Liver (tissue), 9 donors: ENCODE measurements around the gene FARP1. TPM values are rescaled to one million over a fixed set of nuclear protein-coding genes. Genes with fewer than 3 reads are reported as not detected.

Source experiments
- DNase-seq: peaks from one replicate; pipeline ENCODE4 v3.0.0-alpha.2; 2017; ENCODE audit warnings: low spot score
- H3K27ac ChIP-seq, 2 donors: one replicate each; pipeline ENCODE4 v1.7.0; 2013; ENCODE audit warnings: inconsistent platforms in 2 of 2, low read length in 2 of 2, control low read depth in 1 of 2, low read depth in 1 of 2, mild to moderate bottlenecking in 1 of 2
- H3K27me3 ChIP-seq, 4 donors: one replicate each; pipeline versions ENCODE4 v1.6.1 to v1.7.0; 2013; ENCODE audit warnings: low read length in 3 of 4, inconsistent platforms in 1 of 4, mild to moderate bottlenecking in 1 of 4, moderate library complexity in 1 of 4; ENCODE audit not compliant: control insufficient read depth in 4 of 4, insufficient read depth in 4 of 4
- H3K36me3 ChIP-seq, 4 donors: one replicate each; pipeline versions ENCODE4 v1.6.1 to v1.7.0; 2013; ENCODE audit warnings: low read length in 3 of 4, mild to moderate bottlenecking in 3 of 4, low read depth in 1 of 4, moderate library complexity in 1 of 4; ENCODE audit not compliant: control insufficient read depth in 4 of 4, insufficient read depth in 3 of 4
- H3K4me1 ChIP-seq, 4 donors: one replicate each; pipeline versions ENCODE4 v1.6.1 to v1.7.0; 2013; ENCODE audit warnings: low read length in 3 of 4, mild to moderate bottlenecking in 3 of 4, moderate library complexity in 1 of 4; ENCODE audit not compliant: control insufficient read depth in 4 of 4, insufficient read depth in 4 of 4
- H3K4me3 ChIP-seq, 3 donors: one replicate each; pipeline versions ENCODE4 v1.6.1 to v1.7.0; 2013; ENCODE audit warnings: low read length in 3 of 3, control low read depth in 1 of 3, low read depth in 1 of 3, mild to moderate bottlenecking in 1 of 3
- H3K9ac ChIP-seq, 2 donors: one replicate each; pipeline ENCODE4 v1.7.0; 2013; ENCODE audit warnings: low read length in 2 of 2, mild to moderate bottlenecking in 2 of 2, moderate library complexity in 2 of 2, control low read depth in 1 of 2, low read depth in 1 of 2
- H3K9me3 ChIP-seq, 4 donors: one replicate each; pipeline versions ENCODE4 v1.6.1 to v1.7.0; 2013; ENCODE audit warnings: low read length in 3 of 4; ENCODE audit not compliant: control insufficient read depth in 4 of 4
- EGR1 ChIP-seq, 2 donors: IDR thresholded peaks; 2 replicates each; pipeline ENCODE4 v1.6.1; 2016 to 2018; ENCODE audit warnings: antibody characterized with exemption in 2 of 2, low read depth in 2 of 2
- FOXA1 ChIP-seq: IDR thresholded peaks from 2 replicates; pipeline ENCODE4 v1.6.1; 2016; ENCODE audit warnings: antibody characterized with exemption
- FOXA2 ChIP-seq: IDR thresholded peaks from 2 replicates; pipeline ENCODE4 v1.6.1; 2016; ENCODE audit warnings: antibody characterized with exemption
- GABPA ChIP-seq, 2 donors: IDR thresholded peaks in 1 of 2; conservative IDR thresholded peaks in 1 of 2; 2 replicates each; pipeline ENCODE4 v1.6.1; 2016; ENCODE audit warnings: antibody characterized with exemption in 2 of 2, mild to moderate bottlenecking in 1 of 2, moderate library complexity in 1 of 2
- HNF4A ChIP-seq, 2 donors: conservative IDR thresholded peaks; 2 replicates each; pipeline ENCODE4 v1.6.1; 2016; ENCODE audit warnings: antibody characterized with exemption in 2 of 2, mild to moderate bottlenecking in 2 of 2
- NR2F2 ChIP-seq: IDR thresholded peaks from 2 replicates; pipeline ENCODE4 v1.6.1; 2016; ENCODE audit warnings: antibody characterized with exemption
- RAD21 ChIP-seq, 2 donors: IDR thresholded peaks; 2 replicates each; pipeline ENCODE4 v1.6.1; 2016; ENCODE audit warnings: antibody characterized with exemption in 2 of 2, mild to moderate bottlenecking in 2 of 2
- TAF1 ChIP-seq: conservative IDR thresholded peaks from 2 replicates; pipeline ENCODE4 v1.6.1; 2016; ENCODE audit warnings: antibody characterized with exemption, mild to moderate bottlenecking
- YY1 ChIP-seq: IDR thresholded peaks from 2 replicates; pipeline ENCODE4 v1.6.1; 2016; ENCODE audit warnings: antibody characterized with exemption, mild to moderate bottlenecking
- WGBS: extraction: QIAGEN DNeasy Blood & Tissue Kit; methylation state at CpG from one replicate; pipeline ENCODE4 v1.1.7; 2013; 5-methylcytosine and 5-hydroxymethylcytosine counted together
- polyA plus RNA-seq, 2 donors: library from polyadenylated mRNA; stranded (reverse) in 1 of 2; unstranded in 1 of 2; fragments of 200-250 nt in 1 of 2; fragments of >200 nt in 1 of 2; fragmentation: Nextera tagmentation in 1 of 2; extraction: Ambion mirVana in 1 of 2; gene quantifications; one replicate each; pipeline versions ENCODE4 v1.2.1 to v1.2.3, GENCODE V29; 2013 to 2015
- total RNA-seq, 2 donors: library from RNA; depleted of rRNA; stranded (reverse); fragments of >200 nt; gene quantifications; one replicate each; pipeline ENCODE4 v1.2.3, GENCODE V29; 2014
- TF ChIP-seq, protein P1 (sequence below): IDR thresholded peaks from 2 replicates; pipeline ENCODE4 v1.6.1; 2016; ENCODE audit warnings: antibody characterized with exemption
- TF ChIP-seq, protein P2 (sequence below): IDR thresholded peaks from 2 replicates; pipeline ENCODE4 v1.6.1; 2016; ENCODE audit warnings: antibody characterized with exemption
- TF ChIP-seq, protein P3 (sequence below): IDR thresholded peaks from 2 replicates; pipeline ENCODE4 v1.6.1; 2016; ENCODE audit warnings: antibody characterized with exemption
- donor health status: healthy.
- donor health status: healthy.
- donor health status: healthy.
- donor health status: healthy.
- donor health status: healthy.

The FARP1 gene
- total and polyA plus RNA-seq, 4 donors, result 28.4 to 62.6 (median 39.8) TPM

DNA sequence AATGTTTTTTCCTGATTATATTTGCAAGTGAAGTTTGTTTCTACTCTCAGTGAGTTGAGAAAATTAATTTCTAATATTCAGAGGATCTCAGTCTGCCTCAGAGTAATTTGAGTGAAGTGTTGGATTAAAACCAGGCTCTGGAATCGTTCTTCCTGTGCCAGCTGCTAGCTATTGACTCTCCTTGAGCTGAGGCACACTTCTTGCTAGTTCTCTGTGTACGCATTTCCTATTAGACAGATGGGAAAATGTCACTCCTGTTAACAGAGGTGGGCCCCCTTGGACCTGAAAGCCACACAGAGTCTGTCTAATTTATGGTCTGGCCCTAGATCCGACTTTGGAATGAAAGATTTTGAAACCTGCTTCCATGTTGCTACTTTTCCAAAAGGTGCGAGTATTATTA lies 141.8 kb downstream of the FARP1 start:
- 82% methylated on average over 4 of the region's 4 CpGs for WGBS

DNA sequence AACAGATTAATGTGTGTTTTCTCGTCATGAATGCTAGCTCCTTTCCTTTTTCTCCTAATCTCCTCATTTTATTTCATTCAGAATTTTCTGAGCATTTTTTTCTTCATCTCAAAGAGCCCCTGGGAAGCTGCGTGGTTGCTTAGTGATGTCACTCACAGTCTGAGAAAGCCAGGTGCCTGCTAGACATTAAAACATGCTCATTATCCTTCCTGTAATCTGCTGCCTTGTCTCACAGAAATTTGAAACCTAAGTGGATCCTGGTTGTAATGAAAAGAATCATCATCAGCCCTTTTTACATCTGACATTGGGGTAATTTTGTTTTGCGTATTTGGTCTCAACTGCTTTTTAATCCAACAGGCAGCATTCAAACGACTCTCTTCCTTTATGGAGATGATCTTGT lies 142.4 kb downstream of the FARP1 start:
- H3K4me1 ChIP-seq, result peaks cover 0 to 10% (median 3%) of the 10 kb centered on the region in 4 donors
- no peak for TF ChIP-seq GABPA (IDR thresholded peaks at IDR 0.05 in 1 of 2, conservative IDR thresholded peaks at IDR 0.05 in 1 of 2)
- TF ChIP-seq HNF4A (conservative IDR thresholded peaks at IDR 0.05), result no peak
- TF ChIP-seq NR2F2, result no peak
- H3K9ac ChIP-seq, result no peak overlapping the region
- 86% methylated on average over 4 of the region's 4 CpGs for WGBS
- no peak overlapping the region for H3K4me3 ChIP-seq
- no peaks in the 10 kb centered on the region for H3K9me3 ChIP-seq
- H3K27me3 ChIP-seq, result no peaks in the 10 kb centered on the region
- H3K27ac ChIP-seq, result no peak overlapping the region
- no peaks in the 10 kb centered on the region for H3K36me3 ChIP-seq
- DNase-seq, result no peak

More for the DNA sequence above, 141.8 kb downstream of the FARP1 start:
- no peak for DNase-seq
- no peak overlapping the region for H3K9ac ChIP-seq
- peaks cover 0 to 10% (median 4%) of the 10 kb centered on the region in 4 donors for H3K4me1 ChIP-seq
- H3K4me3 ChIP-seq, result no peak overlapping the region
- H3K36me3 ChIP-seq, result no peaks in the 10 kb centered on the region
- no peaks in the 10 kb centered on the region for H3K27me3 ChIP-seq
- TF ChIP-seq NR2F2 (no peak), RAD21 (IDR thresholded peaks at IDR 0.05) (no peak), FOXA1 (no peak), GABPA (IDR thresholded peaks at IDR 0.05 in 1 of 2, conservative IDR thresholded peaks at IDR 0.05 in 1 of 2) (no peak)
- TF ChIP-seq, protein P1, sequence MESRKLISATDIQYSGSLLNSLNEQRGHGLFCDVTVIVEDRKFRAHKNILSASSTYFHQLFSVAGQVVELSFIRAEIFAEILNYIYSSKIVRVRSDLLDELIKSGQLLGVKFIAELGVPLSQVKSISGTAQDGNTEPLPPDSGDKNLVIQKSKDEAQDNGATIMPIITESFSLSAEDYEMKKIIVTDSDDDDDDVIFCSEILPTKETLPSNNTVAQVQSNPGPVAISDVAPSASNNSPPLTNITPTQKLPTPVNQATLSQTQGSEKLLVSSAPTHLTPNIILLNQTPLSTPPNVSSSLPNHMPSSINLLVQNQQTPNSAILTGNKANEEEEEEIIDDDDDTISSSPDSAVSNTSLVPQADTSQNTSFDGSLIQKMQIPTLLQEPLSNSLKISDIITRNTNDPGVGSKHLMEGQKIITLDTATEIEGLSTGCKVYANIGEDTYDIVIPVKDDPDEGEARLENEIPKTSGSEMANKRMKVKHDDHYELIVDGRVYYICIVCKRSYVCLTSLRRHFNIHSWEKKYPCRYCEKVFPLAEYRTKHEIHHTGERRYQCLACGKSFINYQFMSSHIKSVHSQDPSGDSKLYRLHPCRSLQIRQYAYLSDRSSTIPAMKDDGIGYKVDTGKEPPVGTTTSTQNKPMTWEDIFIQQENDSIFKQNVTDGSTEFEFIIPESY, result no peak
- no peaks in the 10 kb centered on the region for H3K9me3 ChIP-seq
- no peak overlapping the region for H3K27ac ChIP-seq

DNA sequence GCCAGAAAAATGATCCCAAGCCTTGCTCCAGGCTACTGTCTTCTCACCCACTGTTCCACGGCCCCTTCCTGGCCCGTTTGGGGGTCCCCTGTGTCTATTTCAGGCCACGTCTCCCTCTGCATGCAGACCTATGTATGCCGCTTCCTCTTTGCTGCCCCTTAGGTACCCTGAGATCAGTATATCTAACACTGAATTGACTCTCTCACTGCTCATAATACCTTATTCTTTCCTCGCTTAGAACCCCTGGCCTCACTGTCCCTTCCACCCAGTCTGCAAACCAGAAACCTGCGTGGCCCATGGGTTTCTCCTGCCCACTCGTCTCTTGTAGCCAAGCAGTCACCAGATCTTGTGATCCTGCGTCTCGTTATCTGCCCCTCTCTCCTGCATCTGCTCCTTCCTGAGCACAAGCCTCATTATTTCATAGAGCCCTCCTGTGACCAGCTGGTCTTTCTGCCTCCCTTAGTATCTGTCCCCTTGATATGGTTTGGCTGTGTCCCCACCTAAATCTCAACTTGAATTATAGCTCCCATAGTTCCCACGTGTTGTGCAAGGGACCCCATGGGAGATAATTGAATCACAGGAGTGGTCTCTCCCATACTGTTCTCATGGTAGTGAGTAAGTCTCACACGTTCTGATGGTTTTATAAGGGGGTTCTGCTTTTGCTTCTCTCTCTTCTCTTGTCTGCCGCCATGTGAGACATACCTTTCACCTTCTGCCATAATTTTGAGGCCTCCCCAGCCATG lies 143.1 kb downstream of the FARP1 start:
- no peak overlapping the region for H3K4me3 ChIP-seq
- no peak for TF ChIP-seq YY1
- TF ChIP-seq FOXA2, result no peak
- no peak for TF ChIP-seq TAF1
- no peak for TF ChIP-seq RAD21 (IDR thresholded peaks at IDR 0.05)
- no peak for TF ChIP-seq EGR1 (IDR thresholded peaks at IDR 0.05; ENCODE audit: low read depth in 2 of 2)
- TF ChIP-seq, protein P2, sequence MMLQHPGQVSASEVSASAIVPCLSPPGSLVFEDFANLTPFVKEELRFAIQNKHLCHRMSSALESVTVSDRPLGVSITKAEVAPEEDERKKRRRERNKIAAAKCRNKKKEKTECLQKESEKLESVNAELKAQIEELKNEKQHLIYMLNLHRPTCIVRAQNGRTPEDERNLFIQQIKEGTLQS, result no peak
- TF ChIP-seq FOXA1, result no peak
- TF ChIP-seq, protein P3, sequence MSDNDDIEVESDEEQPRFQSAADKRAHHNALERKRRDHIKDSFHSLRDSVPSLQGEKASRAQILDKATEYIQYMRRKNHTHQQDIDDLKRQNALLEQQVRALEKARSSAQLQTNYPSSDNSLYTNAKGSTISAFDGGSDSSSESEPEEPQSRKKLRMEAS, result no peak
- H3K36me3 ChIP-seq, result no peaks in the 10 kb centered on the region
- H3K4me1 ChIP-seq, result peaks cover 0 to 10% (median 3%) of the 10 kb centered on the region in 4 donors
- no peaks in the 10 kb centered on the region for H3K27me3 ChIP-seq
- 90% methylated on average over 12 of the region's 12 CpGs for WGBS
- H3K9ac ChIP-seq, result no peak overlapping the region
- H3K9me3 ChIP-seq, result no peaks in the 10 kb centered on the region
- no peak overlapping the region for H3K27ac ChIP-seq
- no peak for DNase-seq
